Activated CD4-positive, alpha-beta T cell treated with anti-CD3 and anti-CD28 coated beads for 48 hours (primary cell): ENCODE data around the gene POLR2M.

Experiments used
- DNase-seq: peaks from one replicate; pipeline ENCODE4 v3.0.0-alpha.2; 2020

Gene POLR2M

DNA sequence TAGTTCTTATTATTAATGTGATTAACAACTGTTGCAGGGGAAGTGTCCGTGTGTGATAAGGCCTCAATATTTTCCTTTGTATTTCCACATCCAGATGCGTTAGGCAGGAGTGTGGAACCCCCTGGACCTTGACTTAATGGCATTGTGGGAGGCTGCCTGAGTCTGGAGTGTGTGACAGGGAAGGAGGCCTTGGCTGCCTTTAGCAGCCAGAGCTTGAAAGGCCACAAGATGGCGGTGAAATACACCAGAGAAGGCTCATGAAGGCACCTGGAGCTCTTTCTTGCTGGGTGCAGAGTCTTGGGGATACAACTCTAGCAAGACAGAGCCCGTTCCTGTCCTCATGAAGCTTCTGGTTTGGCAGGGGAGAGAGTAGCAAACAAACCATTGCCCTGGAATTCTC lies 36.9 kb downstream of the POLR2M start:
- DNase-seq = no peak

- DNase-seq = no peak
Observed at GRCh38 chr15:57746786-57747185, 40.3 kb downstream of the POLR2M start.

GRCh38 chr15:57747206-57747896 lies 40.8 kb downstream of the POLR2M start:
- peak; percentile 11 for DNase-seq

GRCh38 chr15:57751177-57751800 lies 44.8 kb downstream of the POLR2M start:
- DNase-seq = no peak

- DNase-seq = no peak
Observed at GRCh38 chr15:57752436-57752835, 45.9 kb downstream of the POLR2M start.

DNA sequence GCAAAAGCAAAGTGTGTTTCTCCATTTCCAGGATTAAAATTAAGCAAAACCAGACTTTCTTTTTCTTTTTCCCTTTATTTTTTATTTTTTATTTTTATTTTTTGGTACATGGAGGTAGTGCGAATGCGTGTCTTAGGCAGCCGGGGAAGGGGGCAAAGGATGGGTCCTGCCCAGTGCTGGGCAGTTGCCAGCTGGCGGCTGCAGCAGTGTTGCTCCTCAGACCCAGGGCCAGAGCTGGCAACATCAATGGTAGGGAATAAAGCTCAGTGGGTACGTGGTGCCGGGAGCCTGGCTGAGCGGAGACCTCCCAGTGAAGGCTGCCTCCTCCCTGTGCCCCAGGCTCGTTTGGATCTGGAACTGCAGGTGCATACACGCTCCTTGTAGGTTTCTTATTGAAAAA lies 46.3 kb downstream of the POLR2M start:
- no peak for DNase-seq

DNA sequence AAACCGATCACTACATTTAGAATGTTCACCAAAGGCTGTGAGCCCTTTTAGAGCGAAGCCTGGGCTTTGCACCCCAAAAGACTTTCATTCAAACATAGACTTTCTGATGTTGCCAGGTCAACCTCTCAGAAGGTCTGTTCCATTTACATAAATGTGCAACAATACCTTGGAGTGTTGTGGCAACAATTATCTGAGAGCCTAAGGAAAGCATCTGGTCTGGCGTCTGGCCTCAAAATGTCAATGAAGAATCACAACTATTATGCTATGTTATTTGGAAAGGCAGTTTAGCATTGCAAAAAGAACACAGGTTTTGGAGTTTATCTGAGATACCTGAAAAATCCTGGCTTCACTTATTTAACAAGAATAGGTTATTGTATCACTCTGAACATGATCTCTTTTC lies 50.0 kb downstream of the POLR2M start:
- DNase-seq = no peak

GRCh38 chr15:57758560-57758959 lies 52.0 kb downstream of the POLR2M start:
- DNase-seq = no peak

DNA sequence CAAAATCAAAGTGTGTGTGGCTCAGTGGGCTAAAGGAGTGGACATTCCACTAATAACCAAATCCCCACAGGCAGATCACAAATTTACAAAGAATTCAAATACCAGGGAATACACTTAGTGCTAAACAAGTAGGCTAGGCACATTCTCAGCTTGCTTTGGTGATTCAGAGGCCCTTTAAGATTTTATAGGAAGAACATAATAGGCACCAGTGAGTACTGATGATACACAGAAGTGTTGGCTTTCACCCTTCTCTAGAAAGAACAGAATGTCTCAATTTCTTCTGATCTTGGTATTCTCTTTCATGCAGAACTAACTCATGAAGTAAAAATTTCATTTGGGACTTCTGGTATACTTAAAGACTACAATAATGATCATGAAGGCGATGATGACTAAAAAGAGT lies 55.0 kb downstream of the POLR2M start:
- no peak for DNase-seq

DNA sequence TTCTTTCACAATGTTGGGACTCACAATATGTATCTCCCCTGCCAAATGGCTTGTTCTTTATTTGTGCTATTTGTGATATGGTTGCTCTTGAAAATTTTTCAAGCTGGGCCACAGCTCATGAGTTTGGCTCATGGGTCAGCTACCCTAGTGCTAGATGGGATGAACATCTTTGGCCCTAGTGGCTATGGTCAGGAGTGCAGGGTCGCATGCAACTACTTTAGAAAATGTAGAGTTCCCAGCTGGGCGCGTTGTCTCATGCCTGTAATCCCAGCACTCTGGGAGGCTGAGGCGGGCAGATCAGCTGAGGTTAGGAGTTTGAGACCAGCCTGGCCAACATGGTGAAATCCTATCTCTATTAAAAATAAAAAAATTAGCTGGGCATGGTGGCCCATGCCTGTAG lies 55.8 kb downstream of the POLR2M start:
- DNase-seq = no peak

- DNase-seq = no peak
Observed at GRCh38 chr15:57763176-57763964, 56.9 kb downstream of the POLR2M start.
